ENCODE data around the gene RASEF.

RASEF gene

DNA sequence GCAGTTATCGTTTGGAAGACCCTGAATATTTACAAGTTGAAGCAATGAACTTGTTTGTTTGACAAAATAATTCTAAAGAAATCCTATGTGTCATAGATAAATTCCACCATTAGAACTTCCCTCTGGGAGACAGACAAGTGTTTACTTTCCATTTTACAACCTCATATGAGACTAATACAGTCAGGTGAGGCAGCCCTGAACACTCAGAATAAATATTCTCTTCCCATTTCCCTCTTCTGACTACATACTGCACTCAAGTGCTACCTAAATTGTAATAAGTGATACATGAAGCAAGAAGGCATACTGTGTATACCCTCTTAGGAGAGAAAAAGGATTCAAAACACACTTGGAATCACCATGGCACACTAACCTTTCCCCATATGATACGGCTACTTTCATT is 6.8 kb downstream of the RASEF start:
- no peak for DNase-seq

DNA sequence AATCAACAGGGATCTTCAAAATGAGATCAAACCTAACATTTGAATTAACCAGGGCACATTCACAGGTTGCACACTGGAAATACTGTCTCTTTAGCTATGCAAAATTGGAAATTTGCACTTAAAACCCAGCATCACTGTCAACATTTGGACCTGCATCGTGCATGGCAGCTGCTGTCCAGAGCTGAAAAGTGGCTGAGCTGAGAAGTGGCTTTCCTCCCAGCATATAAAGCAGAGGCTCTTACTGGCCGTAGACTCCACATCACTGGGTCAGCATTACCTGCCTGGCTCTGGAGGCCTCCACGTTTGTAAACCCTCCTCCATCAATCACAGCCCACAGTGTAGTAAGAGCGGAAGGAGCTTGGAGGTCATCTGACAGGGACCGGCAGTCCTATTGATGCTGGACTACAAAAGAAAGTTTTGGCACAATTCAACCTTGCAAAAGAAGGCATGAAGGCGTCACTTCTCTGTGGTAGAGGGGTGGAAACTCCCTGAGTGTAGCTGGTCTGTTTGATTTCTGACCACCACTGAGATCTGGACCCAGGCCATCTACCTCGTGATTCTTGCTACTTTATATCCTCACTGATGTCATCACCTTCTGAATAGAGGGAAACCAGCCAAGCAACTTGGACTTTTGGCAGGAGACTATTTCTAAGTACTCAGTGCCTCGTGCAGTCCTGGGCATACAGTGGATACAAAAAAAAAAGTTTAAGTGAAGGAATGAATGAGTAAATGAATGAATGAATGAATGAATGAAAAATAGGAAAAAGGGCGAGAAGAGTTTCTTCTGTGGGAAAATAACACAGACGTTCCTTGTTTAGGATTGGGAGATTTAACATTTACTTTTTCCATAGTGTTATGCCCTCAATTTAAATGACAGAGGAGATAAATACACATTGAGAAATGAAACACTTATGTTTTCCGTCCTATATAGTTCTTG is 14.8 kb downstream of the RASEF start:
- peak; percentile 79 for DNase-seq

- no peak for DNase-seq
Measured at GRCh38 chr9:83043597-83043996, 19.3 kb downstream of the RASEF start.

DNA sequence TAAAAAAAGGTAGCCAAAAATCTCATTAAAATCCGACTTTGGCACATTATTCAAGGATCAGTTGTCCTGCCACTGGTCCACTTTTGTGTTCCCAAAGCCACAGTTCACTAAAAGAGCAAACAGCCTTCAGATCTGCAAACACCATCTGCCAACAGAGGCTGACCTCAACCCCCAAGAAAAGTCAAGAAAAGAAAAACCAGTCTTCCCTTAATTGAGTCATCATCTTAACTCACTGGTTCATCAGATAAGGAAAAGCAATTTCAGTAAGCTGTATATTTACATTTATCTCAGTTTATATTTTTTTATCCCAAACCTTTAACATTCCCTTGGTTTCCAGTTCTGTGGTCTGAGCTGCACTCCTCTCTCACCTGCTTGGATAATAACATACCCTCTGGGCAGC is 21.2 kb downstream of the RASEF start:
- no peak for DNase-seq

GRCh38 chr9:83039303-83039702 is 23.6 kb downstream of the RASEF start:
- no peak for DNase-seq

DNA sequence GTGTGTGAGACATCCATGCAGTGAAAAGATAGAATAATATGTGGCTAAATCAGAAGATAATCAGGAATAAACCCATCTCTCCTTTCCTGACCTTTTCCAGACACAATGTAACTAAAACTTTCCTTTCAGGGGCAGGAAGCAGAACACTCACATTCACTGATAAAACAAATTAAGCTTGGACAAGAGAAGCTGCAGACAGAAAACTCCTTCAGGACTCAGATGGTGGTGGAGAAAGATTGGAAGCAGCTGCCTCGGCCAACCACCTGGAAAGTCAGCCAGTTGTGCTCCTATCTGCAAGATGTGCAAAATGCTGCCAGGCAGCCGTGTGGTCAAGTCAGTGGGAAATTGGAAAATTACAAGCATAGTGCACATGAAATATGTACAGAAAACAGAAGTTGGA is 26.9 kb downstream of the RASEF start:
- no peak for DNase-seq

DNA sequence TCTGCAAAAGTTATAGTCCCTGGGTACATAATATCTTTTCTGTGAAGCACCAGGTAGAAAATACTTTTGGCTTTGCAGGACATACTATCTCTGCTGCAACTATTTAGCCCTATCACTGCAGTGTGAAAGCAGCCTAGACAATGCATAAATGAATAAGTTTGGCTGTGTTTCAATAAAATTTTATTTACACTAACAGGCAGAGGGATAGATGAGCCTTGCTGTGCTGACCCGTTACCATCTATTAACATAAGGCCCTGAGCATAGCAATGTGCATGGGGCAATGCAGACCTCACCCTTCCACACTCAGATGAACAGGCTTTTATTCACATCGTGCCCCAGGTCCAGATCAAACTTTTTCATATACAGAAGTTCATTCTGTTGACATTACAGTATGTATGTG is 27.8 kb downstream of the RASEF start:
- DNase-seq: no peak

DNA sequence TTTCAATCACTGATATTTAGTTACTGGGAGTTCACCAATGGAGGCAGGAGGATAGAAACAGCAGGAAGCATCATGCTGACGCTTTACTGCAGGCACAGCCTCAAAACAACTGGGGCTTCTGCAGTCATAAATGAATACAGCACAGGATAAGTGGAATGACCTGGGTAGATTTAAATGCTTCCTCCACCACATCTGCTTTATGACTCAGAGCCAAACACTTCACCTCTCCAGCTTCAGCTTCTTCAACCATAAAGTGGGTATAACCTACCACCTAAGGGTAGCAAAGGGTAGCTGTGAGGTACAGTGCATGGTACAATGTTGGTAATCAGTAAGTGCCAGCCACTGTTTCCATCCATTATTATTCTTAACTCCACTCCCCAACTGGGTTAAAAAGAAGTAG is 28.4 kb downstream of the RASEF start:
- DNase-seq: peak; percentile 58

DNA sequence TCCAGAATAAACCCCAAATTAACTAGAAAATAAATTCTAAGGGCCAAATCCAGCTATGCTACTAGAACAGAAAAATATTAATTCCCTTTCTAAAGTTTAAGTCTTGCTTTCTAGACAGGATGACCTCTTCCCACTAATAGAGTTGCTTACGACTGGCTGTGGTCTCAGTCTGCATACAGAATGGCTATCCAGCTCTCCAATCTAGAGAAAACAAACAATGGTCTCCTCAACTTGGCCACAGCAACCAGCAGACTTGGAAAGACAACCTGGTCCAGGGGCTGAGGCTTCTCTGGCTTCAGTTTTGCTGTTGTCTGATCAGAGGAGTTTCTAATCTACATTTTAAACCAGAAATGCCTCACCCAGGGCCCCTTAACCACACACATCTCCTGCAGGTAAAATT is 28.9 kb downstream of the RASEF start:
- no peak for DNase-seq

DNA sequence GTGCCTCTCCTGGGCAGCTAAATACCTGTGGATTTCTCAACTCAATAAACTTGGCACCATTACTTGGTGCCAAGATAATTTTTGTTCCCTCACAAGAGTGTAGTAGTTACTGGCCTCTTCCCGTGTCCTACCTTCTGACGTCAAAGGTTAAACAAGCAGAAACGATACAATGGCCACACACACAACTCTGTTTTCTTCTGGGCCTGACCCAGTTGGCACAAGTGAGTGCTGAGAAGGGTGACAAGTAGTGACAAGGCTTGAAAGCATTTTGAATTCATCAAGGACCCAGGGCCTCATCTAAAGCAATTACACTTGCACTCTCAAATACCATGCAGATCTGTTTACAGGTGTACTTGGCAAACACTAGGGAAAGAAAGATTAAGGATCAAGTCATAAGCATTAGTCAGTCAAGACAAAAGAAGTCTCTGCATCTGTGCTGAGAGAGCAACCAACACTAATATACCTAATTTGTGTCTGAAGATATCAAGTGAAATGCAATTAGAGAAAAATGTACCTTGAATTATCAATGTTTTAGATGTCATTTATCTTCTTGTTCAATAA is 30.8 kb downstream of the RASEF start:
- no peak for DNase-seq

DNA sequence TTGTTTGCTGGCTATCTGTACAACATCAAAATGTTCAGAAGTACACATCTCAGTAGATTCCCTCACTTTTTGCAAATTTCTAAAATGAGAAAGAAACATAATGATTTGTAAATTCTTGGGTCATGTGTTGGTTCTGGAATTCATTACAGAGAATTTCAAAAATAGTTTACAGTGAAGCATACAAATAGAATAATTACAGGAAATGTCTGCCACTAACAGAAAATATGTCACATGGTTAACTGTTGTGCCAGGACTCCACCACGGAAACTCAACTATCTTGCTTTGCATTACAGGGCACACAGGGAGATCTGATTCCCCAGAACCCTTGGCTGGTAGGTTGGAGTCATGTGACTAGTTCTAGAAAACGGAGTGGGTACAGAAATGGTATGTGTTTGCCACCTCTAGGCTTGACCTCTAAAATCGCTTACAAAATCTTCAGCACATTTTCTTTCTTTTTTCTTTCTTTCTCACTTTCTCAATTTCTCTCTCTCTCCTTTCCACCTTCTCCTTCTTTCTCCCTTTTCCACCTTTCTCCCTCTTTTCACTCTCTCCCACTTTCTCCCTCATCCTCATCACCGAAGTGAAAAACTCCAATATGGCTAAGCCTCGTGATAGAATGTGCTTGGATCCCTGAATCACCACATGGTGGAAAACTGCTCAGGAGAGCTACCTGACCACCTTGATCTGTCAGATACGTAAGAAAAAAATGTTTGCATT is 32.4 kb downstream of the RASEF start:
- no peak for DNase-seq

DNA sequence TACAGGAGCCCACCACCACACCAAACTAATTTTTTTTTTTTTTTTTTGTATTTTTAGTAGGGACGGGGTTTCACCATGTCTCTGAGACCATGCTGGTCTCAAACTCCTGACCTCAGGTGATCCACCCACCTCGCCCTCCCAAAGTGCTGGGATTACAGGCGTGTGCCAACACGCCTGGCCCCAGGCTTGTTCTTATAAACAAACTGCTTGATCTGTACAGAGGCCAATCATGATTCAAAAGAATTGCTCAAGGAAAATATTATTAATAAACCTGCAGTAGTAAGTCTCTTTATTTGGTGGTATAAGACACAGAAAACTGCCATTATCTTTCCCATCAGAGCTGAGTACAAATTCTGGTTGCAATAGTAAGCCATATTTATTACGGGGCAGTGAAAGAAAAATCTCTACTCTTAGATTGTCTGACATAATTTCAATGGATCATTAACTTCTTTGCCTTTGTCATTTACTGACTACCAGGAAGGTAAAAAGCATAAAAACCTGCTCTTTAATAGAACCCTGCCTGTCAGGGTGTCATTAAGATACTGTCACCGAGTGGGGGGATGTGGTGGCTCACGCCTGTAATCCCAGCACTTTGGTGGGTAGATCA is 33.3 kb downstream of the RASEF start:
- no peak for DNase-seq

DNA sequence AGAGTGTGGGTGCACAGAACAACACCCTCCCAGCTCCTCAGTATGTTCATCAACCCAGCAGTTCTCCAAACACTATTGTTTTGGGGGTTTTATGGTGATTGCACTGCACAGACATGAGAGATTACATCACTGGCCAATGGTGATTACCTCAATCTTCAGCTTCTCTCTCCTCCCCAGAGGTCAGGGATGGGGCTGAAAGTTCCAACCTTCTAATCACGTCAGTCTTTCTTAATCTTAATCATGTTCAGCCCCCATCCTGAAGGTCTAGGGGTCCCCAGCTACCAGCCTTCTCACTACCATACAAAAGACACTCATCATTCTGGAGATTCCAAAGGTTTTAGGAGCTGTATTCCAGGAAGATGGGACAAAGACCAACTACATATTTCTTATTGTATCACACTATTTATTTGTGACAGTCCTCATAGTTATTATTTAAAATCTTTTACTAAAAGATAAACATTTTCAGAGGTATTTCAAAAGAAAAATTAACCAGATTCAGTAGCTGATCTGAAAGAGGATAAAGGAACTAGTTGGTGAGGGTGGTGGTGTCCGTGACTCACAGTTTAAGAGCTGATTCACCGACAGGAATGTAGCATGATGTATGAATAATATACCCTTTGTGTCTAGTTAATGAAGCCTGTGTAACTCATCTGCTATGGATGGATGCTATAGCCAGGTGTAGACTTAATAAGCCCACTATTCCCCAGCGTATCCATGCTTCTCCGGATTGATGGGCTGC is 35.6 kb downstream of the RASEF start:
- peak; percentile 88 for DNase-seq

- no peak for DNase-seq
Measured at GRCh38 chr9:83024506-83025125, 38.3 kb downstream of the RASEF start.

GRCh38 chr9:83023151-83023550 is 39.8 kb downstream of the RASEF start:
- no peak for DNase-seq

DNA sequence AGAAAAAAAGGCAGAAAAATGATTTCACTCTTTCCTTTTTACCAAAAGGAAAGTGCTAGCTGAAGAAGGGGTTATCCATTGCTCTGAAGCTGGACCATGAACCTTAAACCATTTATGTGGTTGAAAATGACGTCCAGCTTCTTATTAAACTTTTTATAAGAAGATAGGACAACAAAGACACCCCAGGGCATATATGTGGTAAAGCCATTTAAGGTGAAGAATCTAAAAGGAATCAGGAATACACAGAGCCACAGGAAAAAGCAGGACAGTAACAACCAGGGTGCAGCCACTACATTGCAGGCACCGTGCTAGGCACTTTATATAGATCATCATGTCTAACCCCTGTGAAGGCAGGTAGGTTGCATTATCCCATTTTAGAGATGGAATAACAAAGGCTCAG is 42.1 kb downstream of the RASEF start:
- no peak for DNase-seq

- no peak for DNase-seq
Measured at GRCh38 chr9:83020327-83020726, 42.6 kb downstream of the RASEF start.

DNA sequence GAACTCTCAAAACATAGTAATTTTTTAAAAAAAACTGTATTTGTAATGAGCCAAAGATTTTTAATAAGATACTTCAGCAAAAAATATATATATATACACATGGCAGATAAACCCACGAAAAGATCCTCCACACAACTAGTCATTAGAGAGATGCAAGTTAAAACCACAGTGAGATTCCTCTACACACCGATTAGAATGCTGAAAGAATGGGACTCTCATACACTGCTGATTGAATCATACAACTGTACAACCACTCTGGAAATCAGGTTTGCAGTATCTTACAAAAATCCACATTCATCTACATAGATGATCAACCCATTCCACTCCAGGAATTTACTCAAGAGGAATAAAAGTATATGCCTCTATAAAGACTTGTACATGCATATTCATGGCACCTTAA is 43.7 kb downstream of the RASEF start:
- DNase-seq: no peak

DNA sequence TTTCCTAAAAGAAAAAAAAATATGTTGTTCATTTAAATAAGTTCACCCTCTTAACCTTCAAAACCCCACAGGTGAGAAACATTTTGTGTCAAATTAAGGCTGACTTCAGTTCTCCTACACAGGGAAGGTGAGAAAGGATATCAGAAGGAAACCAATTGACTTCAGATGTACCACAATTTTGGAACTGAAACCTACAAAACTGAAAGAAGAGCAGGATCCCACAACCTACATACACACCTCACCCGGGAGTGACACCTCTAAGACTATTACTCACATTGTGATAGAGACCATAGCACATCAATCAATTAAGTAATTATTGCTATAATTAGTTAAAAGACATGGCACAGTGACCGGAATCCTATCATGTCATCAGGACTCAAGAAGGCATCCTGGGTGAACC is 47.0 kb downstream of the RASEF start:
- no peak for DNase-seq

GRCh38 chr9:83013867-83014605 is 48.9 kb downstream of the RASEF start:
- DNase-seq: no peak
